HG03342 (cell line): ENCODE measurements around the gene INPP4A.

Experiments
- ATAC-seq: cut with Tn5 transposase; IDR thresholded peaks from one replicate; pipeline ENCODE4 v1.9.1; 2021; ENCODE audit warnings: mild to moderate bottlenecking, moderate library complexity; ENCODE audit not compliant: unreplicated experiment

The INPP4A gene

DNA sequence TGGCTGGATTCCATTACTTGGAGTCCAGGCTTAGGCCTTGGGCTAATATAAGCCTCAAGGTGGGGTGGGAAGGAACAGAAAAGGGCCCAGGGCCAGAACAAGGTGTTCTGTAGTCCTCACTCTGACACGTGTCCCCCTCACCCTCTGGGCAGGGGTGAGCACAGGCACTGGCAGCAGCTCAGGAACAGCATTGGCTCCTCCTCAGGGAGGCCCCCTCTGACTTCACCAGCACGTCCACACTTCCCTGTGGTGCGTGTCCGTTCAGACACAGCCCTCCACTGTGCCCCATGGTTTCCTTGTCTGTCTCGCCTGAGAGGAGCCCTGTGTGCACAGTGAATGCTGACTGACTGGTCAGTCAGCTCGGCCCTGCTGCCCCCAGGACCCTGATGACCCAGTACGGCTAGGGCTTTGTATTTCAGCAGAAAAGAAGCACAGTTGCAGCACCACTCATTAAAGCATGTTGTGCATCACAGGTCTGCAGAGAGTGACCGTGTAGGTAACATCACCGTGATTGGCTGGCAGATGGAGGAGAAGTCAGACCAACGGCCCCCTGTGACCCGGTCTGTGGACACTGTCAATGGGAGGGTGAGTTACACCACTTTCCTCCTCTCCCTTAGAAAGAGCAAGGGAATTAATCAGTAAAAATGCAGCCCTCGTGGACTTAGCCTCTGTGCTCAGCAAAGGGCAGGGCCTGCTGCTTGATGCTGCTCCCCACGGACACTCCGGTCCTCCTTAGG lies 92.9 kb downstream of the INPP4A start:
- no peak for ATAC-seq

DNA sequence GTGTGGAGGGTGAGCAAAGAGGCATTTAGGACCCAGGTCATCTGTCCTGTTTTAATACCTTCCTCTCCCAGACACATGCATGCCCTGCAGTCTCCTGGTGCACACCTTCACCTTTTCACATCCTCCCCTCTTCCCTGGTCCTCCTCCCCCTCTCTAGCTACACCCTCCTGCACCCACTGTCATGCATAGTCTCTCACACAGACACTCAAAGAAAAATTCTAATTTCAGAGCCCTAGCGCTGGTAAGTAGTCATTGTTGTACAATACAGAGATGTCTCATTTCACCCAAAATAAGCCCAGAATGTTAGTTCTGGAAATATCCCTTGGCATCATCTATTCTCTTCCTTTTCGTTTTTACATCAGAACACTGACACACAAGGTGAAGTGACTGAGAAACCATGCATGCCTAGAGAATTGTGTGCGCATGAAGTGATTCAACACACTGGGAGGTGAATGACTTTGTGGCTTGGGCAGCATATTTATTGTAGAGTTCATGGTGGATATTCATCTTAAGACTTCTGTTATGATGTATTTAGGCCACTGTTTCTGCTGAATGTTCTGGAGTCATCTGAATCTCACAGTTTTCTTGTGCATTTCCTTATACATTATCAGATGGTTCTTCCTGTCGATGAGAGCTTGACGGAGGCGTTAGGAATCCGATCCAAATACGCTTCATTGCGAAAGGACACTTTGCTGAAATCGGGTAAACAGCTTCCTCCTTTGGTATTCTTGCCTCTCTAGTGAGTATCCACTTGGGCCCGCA lies 93.8 kb downstream of the INPP4A start:
- ATAC-seq, result no peak

DNA sequence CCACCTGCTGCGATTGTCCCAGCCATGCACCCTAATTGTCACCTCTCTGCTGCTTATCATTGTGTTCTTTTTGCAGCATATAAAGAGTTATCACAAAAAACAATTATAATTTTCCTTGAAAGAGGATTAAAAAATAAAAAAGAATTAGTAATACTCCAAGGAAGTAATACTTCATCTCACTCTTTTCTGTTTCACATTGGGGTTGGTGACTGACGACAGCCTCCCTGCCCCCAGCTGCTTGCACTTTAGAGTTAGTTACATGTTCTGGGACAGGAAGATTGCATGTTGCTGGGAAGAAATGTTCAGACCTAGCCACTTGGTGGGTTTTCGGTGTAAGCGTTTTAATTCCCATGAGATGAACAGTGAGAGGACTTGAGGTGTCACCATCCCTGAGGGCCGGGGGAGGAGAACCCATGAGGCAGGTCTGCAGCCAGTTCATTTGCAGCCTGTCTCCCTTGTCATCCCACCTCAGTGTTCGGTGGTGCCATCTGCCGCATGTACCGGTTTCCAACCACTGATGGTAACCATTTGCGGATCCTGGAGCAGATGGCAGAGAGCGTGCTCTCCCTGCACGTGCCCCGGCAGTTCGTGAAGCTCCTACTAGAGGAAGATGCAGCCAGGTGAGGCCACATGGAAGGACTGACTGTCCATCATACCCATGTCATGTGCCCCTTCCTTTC lies 94.5 kb downstream of the INPP4A start:
- no peak for ATAC-seq

DNA sequence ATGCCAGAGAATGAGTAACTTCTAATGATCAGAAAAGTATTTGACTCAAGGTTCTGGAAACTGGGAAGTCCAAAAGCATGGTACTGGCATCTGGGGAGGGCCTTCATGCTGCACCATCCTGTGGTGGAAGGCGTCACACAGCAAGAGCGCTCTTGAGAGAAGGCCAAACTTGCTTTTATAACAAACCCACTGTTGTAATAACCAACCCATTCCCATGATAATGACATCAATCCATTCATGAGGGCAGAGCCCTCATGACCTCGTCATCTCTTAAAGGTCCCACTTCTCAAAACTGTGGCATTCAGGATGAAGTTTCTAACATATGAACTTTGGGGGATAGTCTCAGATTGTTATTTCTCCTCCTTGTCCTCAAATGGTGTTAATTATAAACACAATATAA lies 95.9 kb downstream of the INPP4A start:
- no peak for ATAC-seq

DNA sequence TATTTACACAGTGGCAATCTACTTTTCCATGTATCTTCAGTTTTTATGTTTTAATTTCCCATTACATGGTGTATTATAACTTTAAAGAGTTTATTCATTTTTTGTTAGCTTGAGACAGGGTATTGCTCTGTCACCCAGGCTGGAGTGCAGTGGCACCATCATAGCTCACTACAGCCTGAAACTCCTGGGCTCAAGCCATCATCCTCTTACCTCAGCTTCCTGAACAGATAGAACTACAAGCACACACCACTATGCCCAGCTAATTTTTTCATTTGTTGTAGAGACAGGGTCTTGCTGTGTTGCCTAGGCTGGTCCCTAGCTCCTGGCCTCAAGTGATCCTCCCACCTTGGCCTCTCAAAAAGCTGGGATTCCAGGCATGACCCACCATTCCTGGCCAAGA lies 96.8 kb downstream of the INPP4A start:
- no peak for ATAC-seq

DNA sequence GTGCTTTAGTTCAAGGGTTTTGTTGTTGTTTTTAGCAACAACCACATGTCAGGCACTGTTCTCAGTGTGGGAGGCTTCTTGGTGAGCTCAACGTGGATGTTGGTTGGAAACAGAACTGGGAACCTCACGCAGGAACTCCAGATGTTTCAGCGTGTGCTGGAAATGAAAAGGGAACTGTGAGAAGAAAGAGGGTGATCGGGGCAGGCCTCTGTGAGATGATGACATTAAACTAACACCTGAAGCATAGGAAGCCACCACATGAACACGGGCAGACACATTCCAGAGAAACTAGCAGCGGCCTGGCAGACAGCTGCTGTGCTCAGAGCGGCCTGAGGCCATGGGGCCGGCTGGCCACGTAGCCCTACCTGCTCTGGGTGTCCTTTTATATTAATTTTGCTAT lies 97.2 kb downstream of the INPP4A start:
- no peak for ATAC-seq

DNA sequence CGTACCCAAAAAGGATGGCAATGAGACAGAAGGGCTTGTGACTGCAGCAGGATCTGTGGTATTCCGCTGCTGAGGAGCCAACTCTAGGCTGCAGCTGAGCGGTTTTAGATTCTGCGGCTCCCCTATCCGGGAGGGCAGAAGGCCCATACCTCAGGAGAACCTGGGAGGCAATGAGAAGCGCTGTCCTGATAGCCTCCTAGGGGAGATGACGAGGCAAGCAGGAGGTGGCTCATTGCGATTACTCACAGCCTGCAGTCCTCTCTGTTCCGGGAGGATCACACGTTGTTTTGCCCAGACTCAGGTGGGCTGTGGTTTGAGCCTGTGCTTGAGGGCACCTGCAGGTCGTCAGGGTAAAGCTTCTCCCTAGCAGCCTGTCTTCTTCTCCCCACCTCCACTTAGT lies 98.6 kb downstream of the INPP4A start:
- ATAC-seq, result no peak

DNA sequence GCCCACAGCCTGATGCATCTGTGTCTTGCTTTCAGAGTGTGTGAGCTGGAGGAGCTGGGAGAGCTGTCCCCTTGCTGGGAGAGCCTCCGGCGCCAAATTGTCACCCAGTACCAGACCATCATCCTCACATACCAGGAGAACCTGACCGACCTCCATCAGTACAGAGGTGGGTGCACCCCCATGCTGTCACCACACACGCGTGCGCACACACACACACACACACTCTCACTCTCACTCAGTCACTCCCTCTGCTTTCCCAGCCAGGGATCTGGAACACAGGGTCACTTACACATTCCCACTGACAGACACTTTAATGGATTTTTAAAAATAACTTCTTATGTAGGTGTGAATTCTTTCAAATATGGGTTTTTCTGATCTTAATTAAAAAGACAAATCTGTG lies 99.2 kb downstream of the INPP4A start:
- ATAC-seq, result no peak

DNA sequence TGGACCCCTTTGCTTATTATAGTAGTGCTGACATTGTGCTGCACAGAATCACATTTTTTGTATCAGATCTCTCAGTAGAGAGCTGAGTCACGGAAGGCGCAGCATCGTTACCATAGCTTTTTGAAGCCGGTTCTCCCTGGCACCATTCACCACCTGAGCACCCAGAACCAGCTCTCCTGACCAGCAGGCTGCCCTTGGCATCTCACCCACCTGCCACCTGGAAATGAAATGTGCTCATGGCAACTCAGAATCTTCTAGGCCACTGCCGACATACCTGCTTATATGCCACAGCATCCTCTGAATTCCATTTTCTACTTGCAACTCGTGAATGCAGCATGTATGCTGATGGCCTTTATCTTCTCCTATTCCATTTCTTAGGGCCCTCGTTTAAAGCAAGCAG lies 100.9 kb downstream of the INPP4A start:
- ATAC-seq, result no peak

DNA sequence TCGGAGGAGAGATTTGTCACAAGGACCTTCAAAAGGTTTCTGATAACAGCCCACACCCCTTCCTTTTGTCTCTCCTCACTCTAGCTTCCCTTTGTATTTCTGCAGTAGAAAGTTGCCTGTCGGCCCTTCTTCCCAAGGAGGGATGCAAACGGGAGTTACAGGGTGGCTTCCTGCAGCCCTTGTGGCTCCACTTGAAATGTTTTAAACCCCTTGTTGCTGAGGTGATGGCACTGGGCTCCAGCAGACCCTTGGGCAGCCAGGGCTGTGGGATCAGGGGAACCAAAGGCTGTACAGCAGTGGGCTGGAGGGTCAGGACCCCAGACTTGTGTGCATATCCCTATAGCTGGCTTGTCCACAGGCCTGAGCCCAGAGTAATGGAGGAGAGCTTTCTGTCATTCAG lies 101.5 kb downstream of the INPP4A start:
- ATAC-seq, result no peak

DNA sequence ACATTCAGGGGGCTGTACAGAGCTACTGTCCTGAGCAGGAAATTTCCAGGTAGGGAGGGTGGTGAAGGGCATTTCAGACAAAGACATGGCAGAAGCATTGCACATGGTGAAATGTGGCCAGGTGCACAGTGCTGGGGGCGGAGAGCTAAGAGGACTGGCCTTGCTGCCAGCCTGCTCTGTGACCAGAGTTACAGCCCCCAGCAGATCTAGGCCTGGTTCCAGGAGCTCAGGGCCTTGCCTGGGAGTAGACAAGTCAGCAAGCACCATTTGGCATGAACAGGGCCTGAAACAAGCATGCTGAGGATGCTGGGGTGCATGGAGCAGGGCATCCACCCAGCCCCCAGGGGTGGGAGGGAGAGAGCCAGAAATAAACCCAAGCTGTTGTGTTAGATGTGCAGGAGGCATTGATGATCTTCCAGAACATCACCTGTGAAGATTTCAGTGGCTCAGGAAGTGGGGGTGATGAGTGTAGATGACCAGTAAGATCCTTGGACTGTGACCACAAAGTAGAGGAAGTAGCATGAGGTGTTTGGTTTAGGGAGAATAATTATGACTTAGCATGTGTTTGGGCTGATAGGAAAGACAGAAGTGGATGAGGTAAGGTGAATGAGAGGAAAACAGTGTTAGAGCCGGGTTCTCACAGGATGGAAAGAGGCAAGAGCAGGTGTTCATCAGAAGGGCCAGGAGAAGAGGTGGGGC lies 102.6 kb downstream of the INPP4A start:
- ATAC-seq, result no peak

DNA sequence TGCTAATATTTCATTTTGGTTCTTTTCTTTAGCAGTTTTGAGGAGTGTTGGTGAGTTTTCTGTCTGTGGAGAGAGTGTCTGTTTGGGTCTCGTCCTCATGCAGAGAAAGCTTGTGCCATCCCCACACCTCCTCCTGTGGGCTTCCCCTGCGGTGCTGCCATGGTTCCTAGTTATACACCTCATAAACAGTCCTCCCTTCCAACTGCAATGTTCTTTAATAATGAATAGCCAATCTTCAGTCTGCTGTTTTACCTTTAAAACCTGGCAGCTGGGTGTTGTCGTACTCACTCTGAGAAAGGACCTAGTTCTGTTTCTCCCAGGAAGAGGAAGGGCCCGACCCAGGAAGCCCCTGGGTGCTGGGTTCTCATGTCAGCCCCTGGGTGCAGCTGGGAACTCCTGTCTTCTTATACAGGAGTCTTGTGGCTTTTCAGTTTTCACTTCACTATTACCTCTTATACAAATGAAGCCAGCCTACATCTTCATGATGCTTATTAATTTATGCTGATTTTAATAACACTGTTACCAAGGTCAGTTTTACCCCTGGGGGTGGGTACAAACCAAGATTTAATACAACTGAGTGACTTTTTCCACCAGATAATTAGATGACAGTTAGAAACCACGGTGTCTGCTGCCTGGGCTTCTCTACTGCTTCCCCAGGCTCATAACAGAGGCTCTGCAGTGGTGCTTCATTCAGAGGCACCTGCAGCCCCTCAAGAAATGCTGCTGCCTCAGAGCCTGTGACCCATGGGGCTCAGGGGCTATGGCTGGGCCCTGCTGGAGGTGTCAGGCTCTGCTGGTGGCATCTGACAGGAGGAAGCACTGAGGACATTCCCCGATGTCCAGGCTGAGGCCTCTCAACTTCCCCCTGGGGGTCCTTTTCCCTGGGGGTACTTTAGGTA lies 104.5 kb downstream of the INPP4A start:
- peak; percentile 49 for ATAC-seq

DNA sequence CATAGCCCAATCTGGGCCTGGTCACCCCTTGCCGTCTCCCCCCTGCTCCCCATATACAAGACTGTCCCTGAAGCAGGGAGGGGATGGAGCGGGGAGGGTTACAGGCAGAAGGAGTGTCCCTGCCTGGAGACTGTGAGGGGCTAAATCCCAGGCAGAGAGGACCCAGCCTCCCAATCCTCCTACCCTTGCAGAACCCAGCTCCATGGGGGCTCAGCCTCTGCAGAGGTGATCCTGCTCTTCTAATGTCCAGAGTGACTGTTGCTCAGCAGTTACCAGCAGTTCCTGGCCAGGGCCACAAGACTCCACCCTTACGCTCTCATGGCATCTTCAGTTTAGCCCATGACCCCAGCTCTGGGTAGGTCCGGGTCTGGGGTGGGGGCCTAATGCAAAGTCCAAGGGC lies 105.5 kb downstream of the INPP4A start:
- no peak for ATAC-seq

DNA sequence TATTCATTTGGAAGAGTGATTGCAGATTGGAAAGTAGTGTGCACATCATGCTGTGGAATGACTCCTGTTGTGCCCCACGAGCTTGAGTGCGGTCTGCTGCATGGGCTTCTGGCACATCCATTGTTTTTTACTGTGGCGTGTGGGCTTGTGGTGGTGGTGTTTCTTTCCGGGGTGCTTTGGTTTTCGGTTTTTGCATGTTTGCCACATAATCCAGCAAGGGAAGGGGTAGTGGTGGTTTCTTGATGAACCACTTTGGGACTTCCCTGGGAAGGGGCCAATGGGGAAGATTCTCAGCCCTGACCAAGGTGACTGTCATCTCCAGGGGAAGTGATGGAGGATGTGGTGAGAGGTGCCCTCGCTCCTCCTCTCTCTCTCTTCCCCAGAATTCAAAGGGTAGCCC lies 106.7 kb downstream of the INPP4A start:
- no peak for ATAC-seq

DNA sequence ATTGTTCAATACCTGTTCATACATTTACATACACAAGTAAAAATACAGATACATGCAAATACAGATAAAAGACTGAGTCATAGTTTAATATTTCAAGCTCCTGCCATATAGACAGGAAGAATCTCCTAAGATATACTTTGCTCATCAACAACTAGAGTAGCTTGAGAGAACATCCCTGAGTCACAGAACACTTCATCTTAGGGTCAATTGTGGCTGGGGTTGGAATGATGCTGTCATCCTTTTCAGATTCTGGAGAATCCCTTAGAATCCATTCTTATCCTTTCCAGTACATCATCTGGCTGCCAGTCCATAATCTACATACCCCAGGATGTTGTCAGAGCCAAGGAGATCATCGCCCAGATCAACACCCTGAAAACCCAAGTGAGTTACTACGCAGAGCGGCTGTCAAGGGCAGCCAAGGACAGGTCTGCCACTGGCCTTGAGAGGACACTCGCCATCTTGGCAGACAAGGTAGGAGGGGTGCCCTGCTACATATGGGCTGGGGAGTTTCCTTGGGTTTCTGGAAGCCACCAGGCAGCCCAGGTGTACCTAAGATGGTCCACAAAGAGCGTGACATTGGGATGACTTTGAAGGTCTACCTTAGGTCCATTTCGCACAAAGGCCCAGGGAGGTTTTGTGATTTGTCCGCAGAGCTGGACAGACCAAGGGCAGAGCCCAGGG lies 108.0 kb downstream of the INPP4A start:
- ATAC-seq, result no peak

DNA sequence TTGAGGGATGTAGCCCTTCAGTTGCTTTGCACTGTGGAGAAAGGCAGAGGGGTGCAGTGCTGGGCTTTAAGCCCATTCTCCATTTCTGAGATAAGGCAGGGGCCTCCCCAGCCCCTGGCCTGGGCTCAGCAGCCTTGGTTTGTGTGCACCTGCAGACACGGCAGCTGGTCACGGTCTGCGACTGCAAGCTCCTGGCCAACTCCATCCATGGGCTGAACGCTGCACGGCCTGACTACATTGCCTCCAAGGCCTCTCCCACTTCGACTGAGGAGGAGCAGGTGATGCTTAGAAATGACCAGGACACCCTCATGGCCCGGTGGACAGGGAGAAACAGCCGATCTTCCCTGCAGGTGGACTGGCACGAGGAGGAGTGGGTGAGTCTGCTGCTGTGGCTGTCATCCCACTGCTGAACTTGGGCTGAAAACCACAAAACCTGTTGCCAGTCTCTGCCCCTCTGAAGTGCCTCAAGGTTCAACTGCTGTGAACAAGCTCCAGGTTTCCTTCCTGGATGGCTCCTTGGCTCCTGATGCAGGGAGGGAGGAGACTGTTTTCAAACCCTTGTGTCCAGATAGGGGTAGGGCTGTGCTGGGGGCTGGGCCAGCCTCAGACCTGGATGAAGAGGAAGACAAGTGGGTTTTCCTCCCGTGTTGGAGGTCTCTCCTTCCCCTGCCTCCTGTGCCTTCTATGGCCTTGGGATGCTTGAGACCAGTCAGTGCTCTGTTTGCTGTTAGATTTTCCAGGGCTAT lies 109.6 kb downstream of the INPP4A start:
- ATAC-seq, result no peak

DNA sequence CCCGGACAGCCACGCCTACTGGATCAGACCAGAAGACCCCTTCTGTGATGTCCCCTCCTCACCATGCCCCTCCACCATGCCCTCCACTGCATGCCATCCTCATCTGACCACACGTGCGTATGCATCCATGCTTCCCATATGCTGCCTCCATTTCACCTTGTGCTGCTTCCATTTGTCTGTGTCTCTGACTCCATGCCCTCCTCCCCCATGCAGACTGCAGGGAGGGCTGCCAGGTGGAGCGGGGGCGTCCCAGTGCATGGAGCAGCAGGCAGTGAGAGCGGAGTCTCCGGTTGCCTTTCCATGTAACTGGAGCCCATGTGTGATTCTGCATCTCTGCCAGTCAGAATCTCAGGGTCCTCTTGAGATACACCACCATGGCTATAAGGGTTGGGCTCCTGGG lies 111.0 kb downstream of the INPP4A start:
- no peak for ATAC-seq

DNA sequence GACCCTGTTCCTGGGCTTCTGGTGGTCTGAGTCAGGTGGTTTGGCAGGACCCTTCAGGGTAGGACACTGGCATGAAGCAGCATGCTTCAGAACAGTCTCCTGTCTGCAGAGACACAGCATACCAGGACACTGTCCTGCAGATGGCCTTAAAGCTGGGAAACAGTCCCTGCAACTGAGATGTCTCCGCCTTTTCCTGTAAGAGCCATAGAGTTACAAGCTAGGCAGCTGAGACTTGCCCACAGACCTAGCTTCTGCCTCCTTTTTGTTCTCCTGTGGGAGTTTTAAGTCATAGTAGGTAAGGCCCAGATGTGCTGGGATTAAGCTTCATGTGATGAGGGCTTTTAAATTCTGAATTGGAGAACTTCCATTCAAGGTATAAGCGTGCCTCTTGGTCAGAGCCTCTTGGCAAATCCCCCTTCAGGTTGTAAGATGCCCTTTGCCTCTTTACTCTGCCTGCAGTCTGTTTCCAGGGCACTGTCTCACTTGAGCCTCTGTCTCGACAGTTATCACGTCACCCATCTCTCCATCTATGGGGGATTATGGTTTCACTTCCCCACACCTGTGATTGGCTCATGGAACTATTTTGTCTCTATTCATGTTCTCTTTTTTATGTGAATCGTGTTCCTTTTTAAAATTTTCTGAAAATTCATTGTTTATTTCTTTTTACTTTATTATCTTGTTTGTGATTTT lies 111.8 kb downstream of the INPP4A start:
- ATAC-seq, result peak; percentile 82
